GM23338 (cell line): ENCODE data around the gene FAM171A1.

Experiments
- CREB1 ChIP-seq: fragments of 250-450 bp; sonication (Bioruptor Pico); IDR thresholded peaks from 2 replicates; pipeline ENCODE4 v1.5.0; 2020; ENCODE audit warnings: low read depth, mild to moderate bottlenecking, moderate library complexity
- CTCF ChIP-seq, 2 experiments: fragments of 200-600 bp in 1 of 2; sonication (generic) in 1 of 2; conservative IDR thresholded peaks; 2 replicates each; pipeline versions ENCODE4 v1.5.1 to v1.6.1; 2016 to 2017; ENCODE audit warnings: antibody characterized with exemption in 2 of 2, low read depth in 2 of 2, mild to moderate bottlenecking in 2 of 2, moderate library complexity in 1 of 2
- ETS1 ChIP-seq: IDR thresholded peaks from 2 replicates; pipeline ENCODE4 v1.6.1; 2016; ENCODE audit warnings: antibody characterized with exemption
- EZH2 ChIP-seq: fragments of 200-600 bp; sonication (generic); IDR thresholded peaks from one replicate; pipeline ENCODE4 v1.8.0; 2017; ENCODE audit warnings: antibody characterized with exemption, mild to moderate bottlenecking, low read depth; ENCODE audit not compliant: unreplicated experiment
- EZH2phosphoT487 ChIP-seq: fragments of 200-600 bp; sonication (generic); IDR thresholded peaks from one replicate; pipeline ENCODE4 v1.8.1; 2018; ENCODE audit warnings: antibody characterized with exemption; ENCODE audit not compliant: unreplicated experiment
- JUNB ChIP-seq: IDR thresholded peaks from one replicate; pipeline ENCODE4 v1.6.1; 2016; ENCODE audit warnings: antibody characterized with exemption; ENCODE audit not compliant: unreplicated experiment
- NANOG ChIP-seq: IDR thresholded peaks from 2 replicates; pipeline ENCODE4 v1.6.1; 2016; ENCODE audit warnings: antibody characterized with exemption, borderline replicate concordance
- POLR2AphosphoS5 ChIP-seq: IDR thresholded peaks from 2 replicates; pipeline ENCODE4 v1.6.1; 2016; ENCODE audit warnings: antibody characterized with exemption, low read depth
- REST ChIP-seq: IDR thresholded peaks from one replicate; pipeline ENCODE4 v1.6.1; 2018; ENCODE audit warnings: antibody characterized with exemption; ENCODE audit not compliant: unreplicated experiment
- STAT1 ChIP-seq: IDR thresholded peaks from one replicate; pipeline ENCODE4 v1.6.1; 2016; ENCODE audit warnings: antibody characterized with exemption; ENCODE audit not compliant: unreplicated experiment
- ZNF114 ChIP-seq: fragments of 250-450 bp; sonication (Bioruptor Pico); IDR thresholded peaks from 2 replicates; pipeline ENCODE4 v1.5.0; 2020; ENCODE audit warnings: mild to moderate bottlenecking, moderate library complexity
- ZNF331 ChIP-seq: fragments of 250-450 bp; sonication (Bioruptor Pico); IDR thresholded peaks from 2 replicates; pipeline ENCODE4 v1.5.0; 2020; ENCODE audit warnings: low read depth, mild to moderate bottlenecking, moderate library complexity

- TF ChIP-seq CTCF (conservative IDR thresholded peaks at IDR 0.05; ENCODE audit: low read depth in 2 of 2) (no peak), REST (no peak), EZH2phosphoT487 (no peak), STAT1 (no peak), POLR2AphosphoS5 (no peak), EZH2 (no peak), NANOG (no peak), ZNF114 (no peak), CREB1 (no peak), JUNB (no peak), ETS1 (no peak), ZNF331 (no peak)
These were observed 139.7 kb downstream of the FAM171A1 start for GRCh38 chr10:15231426-15231825.
